ENCODE data around the gene KHSRP.

DNA sequence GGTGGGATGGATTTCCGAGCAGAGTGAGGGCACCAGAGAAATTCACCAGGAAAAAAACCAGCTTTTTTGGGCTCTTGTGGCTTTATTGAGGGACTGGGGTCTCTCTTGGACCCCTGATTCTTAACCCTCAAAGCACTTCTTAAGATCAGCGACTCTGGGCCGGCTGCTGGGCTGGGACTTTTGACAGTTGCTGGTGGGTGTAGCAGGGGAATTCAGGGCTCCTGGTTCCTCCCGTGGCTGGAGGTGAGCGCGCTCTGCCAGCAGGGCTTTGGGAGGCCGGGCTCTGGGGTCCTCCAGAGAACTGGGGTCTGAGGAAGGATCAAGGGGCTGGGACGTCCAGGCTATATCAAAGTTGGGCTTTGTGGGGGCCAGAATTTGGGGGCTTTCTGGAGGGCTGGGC lies 42.8 kb upstream of the KHSRP start:
- TF ChIP-seq, protein P1, sequence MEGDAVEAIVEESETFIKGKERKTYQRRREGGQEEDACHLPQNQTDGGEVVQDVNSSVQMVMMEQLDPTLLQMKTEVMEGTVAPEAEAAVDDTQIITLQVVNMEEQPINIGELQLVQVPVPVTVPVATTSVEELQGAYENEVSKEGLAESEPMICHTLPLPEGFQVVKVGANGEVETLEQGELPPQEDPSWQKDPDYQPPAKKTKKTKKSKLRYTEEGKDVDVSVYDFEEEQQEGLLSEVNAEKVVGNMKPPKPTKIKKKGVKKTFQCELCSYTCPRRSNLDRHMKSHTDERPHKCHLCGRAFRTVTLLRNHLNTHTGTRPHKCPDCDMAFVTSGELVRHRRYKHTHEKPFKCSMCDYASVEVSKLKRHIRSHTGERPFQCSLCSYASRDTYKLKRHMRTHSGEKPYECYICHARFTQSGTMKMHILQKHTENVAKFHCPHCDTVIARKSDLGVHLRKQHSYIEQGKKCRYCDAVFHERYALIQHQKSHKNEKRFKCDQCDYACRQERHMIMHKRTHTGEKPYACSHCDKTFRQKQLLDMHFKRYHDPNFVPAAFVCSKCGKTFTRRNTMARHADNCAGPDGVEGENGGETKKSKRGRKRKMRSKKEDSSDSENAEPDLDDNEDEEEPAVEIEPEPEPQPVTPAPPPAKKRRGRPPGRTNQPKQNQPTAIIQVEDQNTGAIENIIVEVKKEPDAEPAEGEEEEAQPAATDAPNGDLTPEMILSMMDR (conservative IDR thresholded peaks at IDR 0.05; ENCODE audit: low read depth, low read length), result no peak
- no peak for TF ChIP-seq EZH2phosphoT487 (IDR thresholded peaks at IDR 0.05; ENCODE audit: borderline replicate concordance, low read length)
